Stimulated activated CD8-positive, alpha-beta memory T cell treated with anti-CD3 and anti-CD28 coated beads, Interleukin-12 subunit alpha, Interleukin-12 subunit beta, amount 100 ng/mL, for 24 hours (primary cell): ENCODE data around the gene RAB11FIP5.

Experiments
- DNase-seq: peaks from one replicate; pipeline ENCODE4 v3.0.0-alpha.2; 2020; ENCODE audit errors: extremely low read depth

Gene RAB11FIP5

GRCh38 chr2:73087311-73087710, 25.4 kb downstream of the RAB11FIP5 start:
- no peak for DNase-seq

DNA sequence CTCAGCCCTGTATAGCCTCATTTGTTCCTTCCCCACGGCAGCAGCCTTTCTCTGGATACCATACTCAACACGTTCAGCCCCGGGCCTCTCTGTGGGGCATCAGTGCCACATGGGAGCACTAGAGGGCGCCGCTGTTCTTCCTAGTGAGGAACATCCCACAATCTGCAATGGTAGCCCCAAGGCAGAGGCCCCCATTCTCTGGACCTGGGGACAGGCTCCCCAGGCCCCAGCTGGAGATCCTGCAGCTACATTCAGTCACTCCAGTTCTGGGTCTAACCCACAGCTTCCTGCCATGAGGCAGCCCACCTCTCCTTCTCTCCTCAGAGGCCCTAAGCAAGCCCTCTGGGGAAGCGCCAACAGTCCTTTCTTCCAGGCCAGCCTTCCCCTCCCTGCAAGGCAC, 27.1 kb downstream of the RAB11FIP5 start:
- DNase-seq, result peak; percentile 61

- no peak for DNase-seq
These were observed 27.8 kb downstream of the RAB11FIP5 start for GRCh38 chr2:73084971-73085370.

- DNase-seq, result no peak
These were observed 28.6 kb downstream of the RAB11FIP5 start for GRCh38 chr2:73083886-73084800.

GRCh38 chr2:73082523-73083410, 30.0 kb downstream of the RAB11FIP5 start:
- no peak for DNase-seq

- DNase-seq, result no peak
These were observed 31.5 kb downstream of the RAB11FIP5 start for GRCh38 chr2:73081181-73081671.

GRCh38 chr2:73080321-73081131, 32.2 kb downstream of the RAB11FIP5 start:
- no peak for DNase-seq

- DNase-seq, result no peak
These were observed 33.1 kb downstream of the RAB11FIP5 start for GRCh38 chr2:73079636-73080035.

GRCh38 chr2:73078457-73079411, 34.0 kb downstream of the RAB11FIP5 start:
- no peak for DNase-seq

DNA sequence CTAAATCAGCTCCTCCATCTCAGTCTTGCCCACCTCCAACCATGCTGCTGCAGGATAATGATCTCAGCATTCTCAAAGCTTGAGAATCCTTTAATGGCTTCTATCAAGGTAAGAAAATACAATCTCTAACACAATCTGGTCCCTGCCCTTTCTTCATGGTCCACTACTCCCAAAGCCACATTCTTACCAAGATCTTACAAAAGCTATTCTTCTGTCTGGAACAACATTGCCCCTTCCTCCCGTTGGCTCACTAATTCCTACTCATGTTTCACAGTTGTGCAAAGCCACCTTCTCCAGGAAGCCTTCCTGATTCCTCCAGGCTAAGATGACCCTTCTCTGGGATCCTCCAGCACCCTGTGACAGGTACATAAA, 35.3 kb downstream of the RAB11FIP5 start:
- no peak for DNase-seq

DNA sequence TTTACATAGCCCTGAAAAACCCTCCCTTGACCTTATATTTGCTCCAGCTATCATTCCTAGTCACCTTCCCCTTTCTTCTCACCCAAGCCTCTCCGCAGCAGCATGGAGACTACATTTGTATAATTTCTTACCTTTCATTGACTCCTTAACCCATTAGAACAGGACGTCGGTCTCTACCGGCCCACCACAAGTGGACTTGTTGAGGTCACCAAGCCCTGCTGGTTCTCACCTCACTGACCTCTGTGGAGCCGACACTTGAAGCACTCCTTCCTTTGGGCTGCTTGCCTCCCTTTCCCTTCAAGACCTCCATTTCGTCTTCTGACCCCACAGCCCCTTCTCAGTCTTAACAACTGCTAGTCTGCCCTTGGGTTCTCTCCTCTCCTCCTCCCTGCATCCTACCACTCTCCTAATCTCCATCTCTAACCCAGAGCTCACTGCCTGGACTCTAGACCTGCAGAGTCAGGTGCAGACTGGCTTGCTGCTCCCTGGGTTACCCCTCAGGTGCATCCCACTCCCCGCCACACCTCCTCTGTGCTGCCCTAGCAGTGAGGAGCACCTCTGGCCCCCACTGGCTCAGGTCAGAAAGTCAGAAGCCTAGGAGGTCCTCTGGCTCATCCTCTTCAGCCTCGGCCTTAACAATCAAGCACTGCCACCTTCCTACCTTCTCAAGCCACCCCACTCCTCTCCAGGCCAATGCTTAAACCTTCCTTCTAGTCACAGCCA, 35.9 kb downstream of the RAB11FIP5 start:
- no peak for DNase-seq

DNA sequence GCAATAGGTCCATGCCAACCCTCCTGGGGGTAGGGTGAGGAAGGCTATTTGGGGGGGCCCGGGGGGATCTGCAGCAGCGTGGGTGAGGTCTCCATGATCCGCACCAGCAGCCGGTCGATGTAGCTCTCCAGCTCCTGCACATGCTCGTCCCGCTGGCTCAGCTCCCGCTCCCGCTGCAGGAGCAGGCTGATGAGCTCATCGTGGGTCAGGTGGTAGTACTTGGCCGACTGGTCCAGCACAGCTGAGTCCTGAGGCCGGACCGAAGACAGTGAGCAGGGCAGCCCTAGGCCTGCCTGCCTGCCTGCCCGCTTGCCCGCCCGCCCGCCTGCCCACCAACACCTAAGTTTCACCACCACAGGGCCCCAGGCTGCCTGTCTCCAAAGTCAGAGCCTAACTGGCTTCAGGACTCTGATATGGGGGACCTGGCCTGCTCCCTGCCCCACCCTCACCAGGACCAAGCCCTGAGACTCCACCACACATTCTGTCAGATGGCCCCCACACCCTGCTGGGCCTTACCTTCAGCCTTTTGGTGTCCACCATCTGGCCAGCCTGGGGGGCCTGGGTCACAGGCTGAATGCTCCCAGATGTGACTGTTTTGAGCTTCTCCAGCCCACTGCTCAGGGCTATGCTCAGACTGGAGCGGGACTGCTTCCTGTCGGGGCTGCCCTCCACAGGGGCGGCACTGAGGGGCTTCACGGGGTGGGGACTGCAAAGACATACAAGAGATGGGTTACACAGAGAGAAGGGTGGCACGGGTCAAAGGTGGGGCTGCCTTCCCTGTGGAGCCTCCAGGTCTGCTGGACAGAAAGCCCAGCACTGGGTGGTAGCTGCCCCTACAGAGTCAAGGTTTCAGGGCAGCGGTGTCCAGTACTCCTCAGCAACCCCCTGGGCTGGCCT, 37.0 kb downstream of the RAB11FIP5 start:
- no peak for DNase-seq

DNA sequence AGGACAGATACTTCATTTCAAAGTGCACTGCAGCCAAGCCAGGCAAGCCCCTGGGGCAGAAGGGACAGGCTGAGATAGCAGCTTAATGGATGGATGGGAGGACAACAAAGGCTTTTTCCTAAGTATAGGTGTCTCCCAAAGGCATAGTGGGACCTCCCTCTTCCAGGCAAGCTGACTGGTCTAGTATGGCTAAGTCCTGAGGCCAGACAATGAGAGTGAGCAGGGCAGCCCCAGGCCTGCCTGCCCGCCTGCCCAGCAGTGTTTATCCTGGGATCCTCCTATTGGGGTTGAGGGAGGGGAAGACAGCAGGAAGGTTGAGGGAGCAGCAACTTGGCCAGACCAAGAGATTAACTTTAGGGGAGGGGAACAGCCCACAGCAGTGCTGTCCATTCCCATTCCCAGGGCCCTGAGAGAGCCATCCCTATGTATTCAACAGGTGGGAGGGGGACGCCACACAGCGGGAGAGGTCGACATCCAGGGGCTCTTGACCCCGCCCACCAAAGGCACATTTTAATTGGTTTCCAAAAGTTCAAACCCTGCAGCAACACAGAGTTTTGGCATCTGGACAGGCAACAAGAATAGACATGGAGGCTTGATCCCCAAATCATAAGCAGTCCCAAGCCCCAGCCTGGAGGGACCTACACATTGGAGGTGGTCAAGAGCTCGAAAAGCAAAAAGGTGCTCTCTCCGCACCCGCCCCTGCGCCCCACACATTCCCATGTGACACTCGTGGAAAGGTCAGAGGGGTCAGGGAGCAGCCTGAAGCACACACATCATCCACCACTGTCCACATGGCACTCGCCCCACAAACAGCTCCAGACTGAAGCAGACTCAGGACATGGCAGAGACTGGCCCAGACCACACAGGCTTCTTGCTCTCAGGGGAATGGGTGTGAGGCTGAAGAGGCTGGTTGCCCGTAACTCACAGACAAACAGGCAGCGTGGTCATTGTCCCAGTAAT, 38.4 kb downstream of the RAB11FIP5 start:
- DNase-seq, result no peak

DNA sequence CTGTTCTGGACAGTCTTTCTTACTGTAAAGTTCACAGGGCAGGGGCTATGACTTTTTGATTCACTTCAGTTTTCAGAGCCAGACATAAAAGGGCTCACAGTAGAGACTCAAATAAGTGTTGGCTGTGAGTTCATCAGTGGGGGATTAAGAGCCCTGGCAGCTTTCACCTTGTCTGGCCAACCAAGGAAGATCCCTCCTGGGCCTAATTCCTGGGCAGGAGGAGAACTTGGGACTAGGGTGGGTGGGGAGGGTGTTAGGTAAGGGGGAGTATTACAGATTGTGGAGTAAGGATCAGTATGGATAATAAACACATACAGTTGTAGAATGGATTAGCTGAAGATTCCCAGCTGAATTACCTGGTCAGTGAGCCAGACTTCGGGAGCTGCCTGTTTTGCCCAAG, 40.3 kb downstream of the RAB11FIP5 start:
- no peak for DNase-seq

- peak; percentile 5 for DNase-seq
These were observed 40.7 kb downstream of the RAB11FIP5 start for GRCh38 chr2:73072129-73072395.

DNA sequence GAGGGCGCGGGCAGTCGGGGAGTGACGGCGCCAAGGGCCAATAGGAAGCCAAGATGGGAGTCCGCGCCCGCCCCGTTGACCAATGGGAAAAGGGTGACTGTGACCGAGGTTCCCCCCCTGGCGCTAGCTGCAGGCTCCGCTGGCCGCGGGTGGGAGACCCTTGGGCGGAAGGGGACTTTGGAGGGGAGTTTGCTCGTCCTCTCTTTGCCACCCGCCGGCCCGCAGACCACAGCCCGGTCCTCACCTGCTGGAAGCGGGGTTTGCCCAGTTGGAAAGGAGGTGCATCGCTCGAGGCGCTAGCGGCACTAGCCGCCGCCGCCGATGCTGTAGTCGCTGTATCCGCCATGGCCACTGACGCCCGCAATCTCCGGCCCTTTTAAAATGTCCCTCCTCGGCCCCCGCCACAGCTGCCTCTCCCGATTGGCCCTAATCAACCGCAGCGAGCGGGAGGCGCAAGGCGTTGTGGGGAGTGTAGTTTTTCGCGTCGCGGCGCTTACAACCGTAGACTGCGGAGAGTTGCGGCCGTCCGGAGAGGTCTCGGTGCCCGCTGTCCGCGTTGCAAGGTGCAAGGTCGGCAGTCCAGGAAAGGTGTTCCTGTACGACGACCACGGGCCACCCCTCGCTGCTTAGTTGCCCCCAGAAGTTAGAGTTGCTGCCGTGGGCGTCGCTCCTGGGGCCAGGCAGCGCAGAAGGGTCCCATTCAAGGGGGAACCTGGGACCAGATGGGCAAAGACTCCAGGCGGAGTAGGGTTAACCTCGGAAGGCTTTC, 41.2 kb downstream of the RAB11FIP5 start, which contains the start of gene SFXN5:
TSS of gene SFXN5 (minus strand) at position 353 of the 769 bp plus-strand sequence. CDS start at position 346, 7 bp downstream.
- peak; percentile 86 for DNase-seq
